HPDE6-E6E7 (cell line): ENCODE measurements around the gene HMGN3.
"Not testable (repeated sequence)": the region's sequence is repeated elsewhere in the genome, so short reads cannot be mapped to it uniquely, and the experiment has no call there.

Experiments used
- DNase-seq: peaks from one replicate; pipeline ENCODE4 v3.0.0; 2011; ENCODE audit warnings: missing footprints; ENCODE audit errors: extremely low spot score

The HMGN3 gene

GRCh38 chr6:79234150-79235022 is at the start of gene HMGN3:
Gene HMGN3, minus strand, starts transcription at chr6:79234682.
- DNase-seq, result peak; percentile 82

DNA sequence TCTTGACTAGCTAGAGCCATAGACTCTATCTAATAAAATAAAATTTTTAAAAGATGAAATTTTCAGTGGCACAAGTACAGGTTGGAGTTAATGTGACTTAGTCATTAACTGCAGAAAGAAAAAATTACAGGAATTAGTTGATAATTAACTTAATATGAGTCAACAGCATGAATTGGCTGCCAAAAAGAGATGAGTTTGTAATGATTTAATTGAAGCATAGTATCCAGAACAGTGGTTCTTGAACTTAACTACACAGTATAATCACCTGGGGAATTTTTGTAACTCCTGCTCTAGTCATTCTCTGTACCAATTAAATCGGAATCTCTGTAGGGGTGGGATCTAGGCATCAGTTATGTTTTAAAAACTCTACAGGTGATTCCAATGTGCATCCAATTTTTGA is 46.3 kb upstream of the HMGN3 start:
- DNase-seq, result no peak

DNA sequence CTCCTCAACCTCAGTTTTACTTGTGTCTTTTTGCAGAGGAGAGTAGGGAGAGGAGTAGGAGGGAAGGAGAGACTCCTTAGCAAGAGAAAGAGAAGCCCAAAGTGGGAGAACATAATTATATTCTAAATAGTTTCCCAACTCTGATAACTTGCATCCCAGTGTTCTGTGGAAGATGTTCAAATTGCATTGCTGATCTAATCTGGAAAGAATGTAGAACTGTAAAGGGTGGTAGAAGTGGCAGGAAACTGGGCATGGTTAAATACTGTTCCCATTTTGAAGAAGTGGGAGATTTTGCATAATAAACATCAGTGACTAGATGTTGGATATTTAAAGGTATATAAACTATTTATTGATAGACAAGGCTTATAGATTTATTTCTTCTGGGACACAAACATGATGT is 42.6 kb upstream of the HMGN3 start:
- no peak for DNase-seq

- no peak for DNase-seq
Observed at GRCh38 chr6:79269877-79270276, 35.4 kb upstream of the HMGN3 start.

- no peak for DNase-seq
Observed at GRCh38 chr6:79267128-79267527, 32.6 kb upstream of the HMGN3 start.

DNA sequence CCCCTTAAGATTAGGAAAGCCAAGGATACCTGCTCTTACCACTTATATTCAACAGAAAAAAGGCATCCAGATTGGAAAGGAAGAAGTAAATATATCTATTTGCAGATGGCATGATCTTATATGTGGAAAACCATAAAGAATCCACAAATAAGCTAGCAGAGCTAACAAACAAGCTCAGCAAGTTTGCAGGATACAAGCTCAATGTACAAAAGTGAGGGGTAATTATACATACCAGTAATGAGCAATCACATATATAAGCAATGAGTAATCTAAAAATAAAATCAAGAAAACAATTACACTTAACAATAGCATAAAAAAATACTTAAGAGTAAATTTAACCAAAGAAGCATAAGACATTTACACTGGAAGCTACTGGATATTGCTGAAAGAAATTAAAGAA is 31.6 kb upstream of the HMGN3 start:
- no peak for DNase-seq

GRCh38 chr6:79263359-79263758 is 28.9 kb upstream of the HMGN3 start:
- DNase-seq, result no peak

- DNase-seq, result no peak
Observed at GRCh38 chr6:79261666-79262065, 27.2 kb upstream of the HMGN3 start.

DNA sequence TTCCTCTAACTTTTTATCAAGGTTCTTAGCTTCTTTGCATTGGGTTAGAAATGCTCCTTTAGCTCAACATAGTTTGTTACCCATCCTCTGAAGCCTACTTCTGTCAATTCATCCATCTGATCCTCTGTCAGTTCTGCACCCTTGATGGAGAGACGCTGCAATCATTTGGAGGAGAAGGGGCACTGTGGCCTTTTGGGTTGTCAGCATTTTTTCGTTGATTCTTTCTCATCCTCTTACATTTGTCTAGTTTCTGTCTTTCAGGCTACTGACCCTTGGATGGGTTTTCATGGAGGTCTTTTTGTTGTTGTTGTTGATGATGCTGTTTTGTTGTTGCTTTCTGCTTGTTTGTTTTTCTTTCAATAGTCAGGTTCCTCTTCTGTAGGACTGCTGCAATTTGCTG is 26.3 kb upstream of the HMGN3 start:
- DNase-seq, result no peak

DNA sequence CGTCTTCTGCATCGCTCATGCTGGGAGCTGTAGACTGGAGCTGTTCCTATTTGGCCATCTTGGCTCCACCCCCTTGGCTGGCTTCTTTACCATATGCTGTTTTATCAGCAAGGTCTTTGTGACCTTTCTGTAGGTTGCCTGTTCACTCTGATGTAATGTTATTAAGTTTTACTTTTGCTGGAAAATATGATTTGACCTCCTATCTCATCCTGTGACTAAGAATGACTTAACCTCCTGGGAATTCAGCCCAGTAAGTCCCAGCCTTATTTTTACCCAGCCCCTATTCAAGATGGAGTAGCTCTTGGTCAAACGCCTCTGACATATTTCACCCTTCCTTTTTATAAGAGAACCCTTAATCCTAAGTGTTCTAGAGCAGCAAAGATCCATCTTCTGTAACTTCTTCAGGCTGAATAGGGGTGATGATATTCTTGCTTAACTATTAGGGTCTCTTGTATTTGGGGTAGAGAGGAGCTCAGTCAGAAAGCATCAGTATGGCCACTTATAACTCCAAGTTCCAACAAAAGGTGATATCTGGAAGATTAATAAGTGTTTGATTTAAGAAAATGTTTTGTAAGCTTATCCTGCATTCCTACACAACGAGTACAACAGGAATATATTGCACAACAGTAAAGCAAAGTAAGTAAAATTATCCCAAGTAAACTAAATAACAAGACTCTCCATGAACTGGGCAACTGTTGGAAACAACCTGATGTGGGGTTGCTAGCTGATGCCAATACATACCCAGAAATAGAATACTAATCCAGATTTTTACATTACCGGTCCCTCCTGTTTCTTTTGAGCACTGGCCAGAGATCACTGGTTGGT is 23.1 kb upstream of the HMGN3 start:
- no peak for DNase-seq

DNA sequence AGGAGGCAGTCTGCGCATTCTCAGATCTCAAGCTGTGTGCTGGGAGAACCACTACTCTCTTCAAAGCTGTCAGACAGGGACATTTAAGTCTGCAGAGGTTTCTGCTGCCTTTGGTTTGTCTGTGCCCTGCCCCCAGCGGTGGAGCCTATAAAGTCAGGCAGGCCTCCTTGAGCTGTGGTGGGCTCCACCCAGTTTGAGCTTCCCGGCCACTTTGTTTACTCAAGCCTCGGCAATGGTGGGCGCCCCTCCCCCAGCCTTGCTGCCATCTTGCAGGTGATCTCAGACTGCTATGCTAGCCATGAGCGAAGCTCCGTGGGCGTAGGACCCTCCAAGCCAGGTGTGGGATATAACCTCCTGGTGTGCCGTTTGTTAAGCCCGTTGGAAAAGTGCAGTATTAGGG is 22.3 kb upstream of the HMGN3 start:
- DNase-seq, result not testable (repeated sequence)

GRCh38 chr6:79255086-79255485 is 20.6 kb upstream of the HMGN3 start:
- not testable (repeated sequence) for DNase-seq

DNA sequence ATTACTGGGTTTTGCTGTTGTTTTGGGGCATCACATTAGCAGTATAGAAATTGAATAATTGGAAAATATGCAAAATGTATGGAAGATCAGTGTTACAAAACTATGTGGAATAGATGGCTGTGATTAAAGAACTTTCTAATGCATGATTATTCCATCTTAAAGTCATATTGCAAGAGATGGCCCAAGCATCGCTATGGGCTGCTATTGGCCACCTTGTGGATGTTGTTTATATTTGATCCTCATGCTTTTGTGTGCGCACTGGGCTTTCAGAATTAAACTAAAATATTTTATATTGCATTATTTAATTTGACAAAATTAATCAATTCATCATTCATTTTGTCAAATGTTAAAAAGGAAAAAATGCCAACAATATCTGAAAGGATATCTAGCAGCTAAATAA is 16.1 kb upstream of the HMGN3 start:
- DNase-seq, result no peak

DNA sequence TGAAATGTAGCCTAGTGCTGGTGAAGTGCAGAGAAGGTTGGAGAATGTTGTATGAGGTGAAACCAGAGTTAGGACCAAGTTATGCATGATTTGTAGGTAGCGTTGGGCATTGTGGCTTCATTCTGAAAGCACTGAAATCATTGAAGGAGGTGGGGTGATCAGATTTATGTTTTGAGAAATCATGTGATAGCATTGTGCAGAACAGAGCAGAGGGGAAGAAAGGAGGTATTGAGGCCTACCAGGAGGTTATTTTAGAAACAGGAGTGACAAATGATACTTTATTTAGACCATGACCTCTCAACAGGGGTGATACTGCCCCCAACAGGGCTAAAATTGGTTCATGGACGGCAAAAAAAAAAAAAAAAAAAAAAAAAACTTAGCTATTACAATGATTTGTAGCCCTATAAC is 15.6 kb upstream of the HMGN3 start:
- no peak for DNase-seq

GRCh38 chr6:79249136-79249535 is 14.7 kb upstream of the HMGN3 start:
- DNase-seq, result no peak

GRCh38 chr6:79246891-79247290 is 12.4 kb upstream of the HMGN3 start:
- DNase-seq, result no peak

DNA sequence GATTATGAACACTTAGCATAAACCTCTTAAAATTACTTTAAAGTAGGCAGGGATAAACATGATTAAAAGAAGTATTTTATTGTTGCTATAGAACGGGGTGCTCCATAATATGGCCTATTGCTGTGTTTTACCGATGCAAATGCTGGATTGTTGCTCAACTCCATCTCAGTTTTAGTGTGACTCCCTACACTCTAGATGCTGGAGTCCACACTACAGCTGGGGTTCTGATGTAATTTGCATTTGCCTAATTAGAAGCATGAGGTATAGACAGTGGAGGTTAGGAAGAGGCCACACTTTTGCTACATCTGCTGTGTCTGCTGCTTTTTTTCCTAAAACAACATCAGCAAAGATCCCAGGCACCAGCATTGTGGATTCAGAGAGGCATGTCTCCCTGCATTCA is 6.7 kb upstream of the HMGN3 start:
- no peak for DNase-seq

- DNase-seq, result peak; percentile 25
Observed at GRCh38 chr6:79240509-79240908, 6.0 kb upstream of the HMGN3 start.

GRCh38 chr6:79239536-79240168 is 5.2 kb upstream of the HMGN3 start:
- DNase-seq, result no peak

DNA sequence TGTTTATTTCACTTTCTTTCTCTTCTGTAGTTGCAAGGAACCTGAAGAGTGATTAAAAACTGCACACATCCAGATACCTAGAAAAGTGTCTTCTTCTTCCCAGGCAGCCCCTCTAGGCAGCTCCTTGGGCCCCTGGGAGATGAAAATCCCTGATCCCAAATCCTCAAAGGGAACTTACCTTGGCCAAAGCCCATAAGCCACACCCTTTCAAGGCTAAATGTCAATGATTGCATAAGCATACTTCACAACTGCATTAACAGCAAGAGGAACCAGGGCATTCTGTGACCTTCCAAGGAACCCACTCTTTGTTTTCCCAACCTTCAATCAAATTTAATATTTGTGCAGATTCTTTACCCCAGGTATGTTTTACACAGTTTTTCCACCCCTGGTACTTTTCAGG is 4.4 kb upstream of the HMGN3 start:
- no peak for DNase-seq

DNA sequence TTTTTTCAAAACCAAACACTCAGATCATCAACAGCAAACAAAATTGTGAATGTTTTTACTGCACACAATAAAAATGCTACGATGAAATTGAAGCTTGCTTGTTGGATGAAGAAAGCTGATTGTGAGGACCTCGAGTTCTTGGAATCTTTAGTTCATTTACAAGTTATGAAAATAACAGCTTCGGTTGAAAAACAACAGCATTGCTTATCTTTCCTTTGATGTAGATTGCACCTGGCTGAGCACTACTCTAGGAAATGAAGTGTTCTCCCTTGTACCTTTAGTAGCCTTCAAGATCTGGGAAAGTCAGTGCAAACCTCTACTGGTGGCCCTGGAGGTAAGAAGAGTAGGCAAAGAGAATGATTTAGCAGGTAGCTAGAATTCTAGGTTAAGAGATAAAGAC is 2.2 kb upstream of the HMGN3 start:
- DNase-seq, result no peak

- DNase-seq, result peak; percentile 91
Observed at GRCh38 chr6:79233611-79234149, 802 bp downstream of the HMGN3 start.
